HG03045 (cell line): ENCODE data around the gene DEXI.
"Not testable (repeated sequence)": the region's sequence is repeated elsewhere in the genome, so short reads cannot be mapped to it uniquely, and the experiment has no call there.

Source experiments
- ATAC-seq: cut with Tn5 transposase; IDR thresholded peaks from one replicate; pipeline ENCODE4 v1.9.1; 2021; ENCODE audit warnings: mild to moderate bottlenecking, moderate library complexity; ENCODE audit not compliant: unreplicated experiment

The DEXI gene

GRCh38 chr16:10929853-10930754 lies 12.2 kb downstream of the DEXI start:
- ATAC-seq, result no peak

GRCh38 chr16:10929097-10929496 lies 13.2 kb downstream of the DEXI start:
- not testable (repeated sequence) for ATAC-seq

- no peak for ATAC-seq
Observed at GRCh38 chr16:10927497-10928112, 14.7 kb downstream of the DEXI start.

GRCh38 chr16:10926867-10927266 lies 15.4 kb downstream of the DEXI start:
- no peak for ATAC-seq

- no peak for ATAC-seq
Observed at GRCh38 chr16:10926094-10926493, 16.2 kb downstream of the DEXI start.

GRCh38 chr16:10925285-10925684 lies 17.0 kb downstream of the DEXI start:
- not testable (repeated sequence) for ATAC-seq

- ATAC-seq, result no peak
Observed at GRCh38 chr16:10923650-10924214, 18.5 kb downstream of the DEXI start.

- no peak for ATAC-seq
Observed at GRCh38 chr16:10923146-10923649, 19.1 kb downstream of the DEXI start.

GRCh38 chr16:10922328-10923145 lies 19.7 kb downstream of the DEXI start:
- no peak for ATAC-seq

GRCh38 chr16:10921536-10922327 lies 20.5 kb downstream of the DEXI start:
- ATAC-seq, result no peak

GRCh38 chr16:10920726-10921427 lies 21.4 kb downstream of the DEXI start:
- ATAC-seq, result no peak

- ATAC-seq, result no peak
Observed at GRCh38 chr16:10919003-10919351, 23.3 kb downstream of the DEXI start.

GRCh38 chr16:10918294-10919002 lies 23.8 kb downstream of the DEXI start:
- no peak for ATAC-seq

GRCh38 chr16:10916534-10916933 lies 25.7 kb downstream of the DEXI start:
- ATAC-seq, result no peak

- no peak for ATAC-seq
Observed at GRCh38 chr16:10911267-10911666, 31.0 kb downstream of the DEXI start.

GRCh38 chr16:10907757-10908045 lies 34.6 kb downstream of the DEXI start:
- ATAC-seq, result no peak

GRCh38 chr16:10906914-10907756 lies 35.1 kb downstream of the DEXI start:
- ATAC-seq, result no peak

GRCh38 chr16:10906482-10906881 lies 35.8 kb downstream of the DEXI start:
- ATAC-seq, result no peak
